Superior temporal gyrus (tissue), 1 donor: ENCODE data around the gene CNRIP1.
"Not testable (repeated sequence)": the region's sequence is repeated elsewhere in the genome, so short reads cannot be mapped to it uniquely, and the experiment has no call there.

Source experiments
- DNase-seq: peaks from one replicate; pipeline ENCODE4 v3.0.0-alpha.2; 2016; ENCODE audit errors: extremely low spot score

Gene CNRIP1

DNA sequence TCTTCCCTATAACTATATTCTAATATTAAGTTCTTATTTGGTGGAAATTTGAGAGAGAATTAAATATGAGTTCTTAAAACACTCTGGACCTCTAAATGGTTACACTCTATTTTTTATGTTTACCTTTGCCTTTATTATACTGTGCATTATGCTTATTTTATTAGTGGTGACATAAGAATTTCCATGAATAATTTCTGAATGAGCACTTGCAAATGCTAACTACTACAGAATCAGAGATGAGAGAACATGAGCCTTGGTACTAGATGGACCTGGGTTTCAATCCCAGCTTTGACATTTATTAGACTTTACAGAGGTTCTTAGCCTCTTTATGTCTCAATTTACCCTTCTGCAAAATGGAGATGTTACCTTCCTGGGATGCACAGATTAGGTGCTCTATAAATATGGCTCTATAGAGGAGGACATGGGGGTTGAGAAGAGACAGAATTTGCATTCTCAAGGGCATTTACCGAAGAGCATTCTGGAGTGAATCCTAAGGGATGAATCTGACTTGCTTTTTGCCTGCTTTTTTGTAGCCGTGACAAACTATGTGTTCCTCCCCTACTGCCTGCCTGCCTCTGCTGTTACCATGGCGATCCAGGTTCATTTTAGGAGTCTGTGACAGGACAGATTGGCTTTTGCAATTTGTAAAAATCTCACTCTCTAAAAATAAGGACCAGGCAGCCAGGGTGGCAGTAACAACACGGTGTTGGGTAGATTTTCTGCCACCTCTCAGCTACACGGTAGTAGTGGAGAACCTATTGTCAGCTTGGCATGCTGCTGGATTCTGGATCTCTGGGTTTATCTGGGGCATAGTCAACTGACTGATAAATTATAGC lies 20.7 kb upstream of the CNRIP1 start:
- DNase-seq: peak; percentile 45

DNA sequence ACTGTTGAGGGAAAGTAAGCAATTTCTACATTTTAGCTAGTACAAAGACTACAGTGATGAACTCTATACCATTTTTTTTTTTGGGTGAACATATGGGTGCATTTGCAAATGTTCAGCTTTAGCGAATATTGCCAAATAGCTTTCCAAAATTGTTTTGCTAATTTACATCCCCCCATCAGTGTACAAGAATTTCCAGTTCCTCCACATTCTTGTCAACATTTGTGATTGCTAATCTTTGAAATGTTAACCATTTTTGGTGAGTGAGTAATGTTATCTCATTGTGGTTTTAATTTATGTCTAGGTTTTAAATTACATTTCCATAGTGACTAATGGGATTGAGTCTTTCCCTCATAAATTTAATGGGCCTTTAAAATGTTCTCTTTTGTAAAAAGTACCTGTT lies 16.4 kb upstream of the CNRIP1 start:
- DNase-seq: no peak

DNA sequence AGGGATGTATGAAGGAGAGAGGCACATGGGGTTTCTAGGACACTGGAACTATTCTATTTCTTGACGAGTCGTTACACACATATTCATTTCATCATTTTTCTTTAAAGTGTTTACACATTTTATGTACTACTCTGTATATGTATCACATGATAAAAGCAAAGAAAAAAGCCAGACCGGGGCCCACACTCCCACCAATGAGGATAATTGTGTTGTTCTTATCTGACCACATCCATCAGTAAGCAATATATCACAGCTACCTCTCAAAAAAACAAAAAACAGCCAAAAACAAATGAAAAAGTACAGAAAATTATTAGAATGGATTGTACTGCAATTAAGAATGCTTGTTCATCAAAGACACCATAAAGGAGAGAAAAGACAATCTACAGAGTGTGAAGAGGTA lies 14.2 kb upstream of the CNRIP1 start:
- DNase-seq: no peak

DNA sequence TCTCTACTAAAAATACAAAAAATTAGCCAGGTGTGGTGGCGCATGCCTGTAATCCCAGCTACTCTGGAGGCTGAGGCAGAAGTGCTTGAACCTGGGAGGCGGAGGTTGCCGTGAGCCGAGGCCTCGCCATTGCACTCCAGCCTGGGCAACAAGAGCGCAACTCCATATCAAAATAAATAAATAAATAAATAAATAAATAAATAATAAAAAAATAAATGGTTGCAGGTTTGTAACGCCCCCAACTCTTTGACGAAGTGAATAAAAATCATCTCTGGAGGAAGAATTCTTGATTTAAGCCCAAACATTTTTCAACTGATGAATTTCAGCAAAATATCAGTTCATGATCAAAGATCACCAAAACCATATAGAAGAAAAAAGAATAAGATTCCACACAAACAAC lies 13.3 kb upstream of the CNRIP1 start:
- no peak for DNase-seq

DNA sequence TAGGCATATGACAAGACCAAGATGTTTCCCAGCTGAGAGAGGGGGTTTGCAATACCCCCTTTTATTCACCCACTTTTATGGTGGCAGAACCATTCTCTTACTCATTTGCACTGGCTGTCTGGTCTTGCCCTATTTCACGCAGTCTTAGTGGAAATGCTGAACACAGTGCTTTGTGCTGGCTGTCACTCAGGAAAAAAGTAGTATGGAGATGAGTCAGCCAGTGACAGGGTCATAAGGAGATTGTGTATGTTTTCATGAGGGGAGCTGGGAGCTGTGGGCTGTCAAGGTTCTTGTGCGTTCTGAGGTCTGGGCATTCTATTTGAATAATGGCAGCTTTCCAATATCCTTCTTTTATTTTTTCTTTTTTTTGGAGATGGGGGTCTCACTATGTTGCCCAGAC lies 10.9 kb upstream of the CNRIP1 start:
- DNase-seq: no peak

DNA sequence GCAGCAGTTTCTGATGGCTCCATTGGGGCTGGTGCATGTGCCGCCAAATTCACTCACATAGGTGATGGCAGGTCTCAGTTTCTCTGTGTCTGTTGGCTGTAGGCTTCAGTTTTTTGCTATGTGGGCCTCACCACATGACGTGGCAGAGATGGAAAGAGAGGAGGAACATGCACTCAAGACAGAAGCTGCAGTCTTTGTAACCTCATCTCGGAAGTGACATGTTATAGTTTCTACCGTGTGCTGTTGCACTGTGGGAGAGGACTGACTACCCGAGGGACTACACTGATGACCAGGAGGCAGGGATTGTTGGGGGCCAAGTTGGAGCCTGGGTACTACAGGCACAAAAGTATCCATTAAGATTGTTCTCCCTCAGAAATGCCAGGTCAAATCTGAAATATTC lies 9.2 kb upstream of the CNRIP1 start:
- no peak for DNase-seq

DNA sequence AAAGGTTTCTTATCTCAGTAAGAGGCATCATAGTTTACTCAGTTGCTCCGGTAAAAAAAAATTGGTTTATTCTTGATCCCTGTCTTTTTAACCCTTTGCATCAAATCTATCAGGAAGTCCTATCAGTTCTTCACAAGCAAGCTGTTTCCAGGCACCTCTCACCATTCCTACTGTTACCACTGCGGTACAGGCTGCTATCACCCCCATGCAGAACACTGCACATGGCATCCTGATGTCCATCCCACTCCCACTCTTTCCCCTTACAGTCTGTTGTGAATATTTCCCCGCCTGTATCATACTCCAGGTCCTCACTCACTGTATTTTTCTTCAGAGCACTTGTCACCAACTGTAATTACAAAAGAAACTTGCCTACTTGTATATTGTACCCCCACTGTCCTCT lies 5.3 kb upstream of the CNRIP1 start:
- no peak for DNase-seq

DNA sequence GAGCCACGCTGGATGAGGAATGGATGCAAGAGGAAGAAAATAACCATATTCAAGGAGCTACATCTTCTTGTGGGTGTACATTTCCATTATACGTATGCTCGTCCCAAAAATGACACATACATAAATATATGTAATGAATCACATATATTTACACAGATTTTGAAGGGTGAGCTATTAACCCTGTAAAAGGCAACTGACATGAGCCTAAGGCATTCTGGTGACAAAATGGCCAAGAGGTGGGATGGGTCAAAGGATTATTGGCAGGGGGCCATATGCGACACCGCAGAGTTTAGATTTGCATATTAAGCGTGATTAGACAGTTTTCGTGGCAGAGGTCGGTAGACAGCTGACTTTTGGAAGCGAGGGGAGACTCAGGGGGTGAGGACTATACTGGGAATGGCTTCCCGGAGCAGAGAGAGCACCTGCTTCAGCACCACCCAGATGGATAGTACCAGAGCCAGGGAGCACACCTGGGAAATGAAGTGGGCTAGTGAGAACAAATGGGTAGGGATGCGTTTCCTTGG lies 431 bp upstream of the CNRIP1 start:
- no peak for DNase-seq

DNA sequence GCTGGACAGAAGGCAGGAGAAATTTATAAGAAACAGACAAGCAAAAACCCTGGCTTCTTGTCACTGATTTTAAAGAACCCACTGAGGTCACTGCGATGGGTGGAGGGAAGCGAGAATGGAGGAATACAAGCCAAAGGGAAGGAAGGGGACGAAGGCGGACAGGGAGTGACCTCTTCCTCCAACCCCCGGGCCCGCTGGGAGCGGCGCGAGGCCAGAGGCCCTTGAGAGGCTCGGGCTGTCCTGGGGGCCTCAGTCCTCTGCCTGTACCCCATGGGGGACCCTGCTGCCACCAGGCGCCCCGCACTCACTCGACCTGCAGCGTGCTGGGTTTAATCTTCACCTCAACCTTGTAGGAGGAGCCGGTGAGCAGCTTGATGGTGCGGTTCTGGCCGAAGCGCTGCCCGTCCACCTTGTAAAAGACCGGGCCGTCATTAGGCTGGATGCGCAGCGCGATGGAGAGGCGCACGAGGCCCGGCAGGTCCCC lies 793 bp downstream of the CNRIP1 start:
- peak; percentile 40 for DNase-seq

DNA sequence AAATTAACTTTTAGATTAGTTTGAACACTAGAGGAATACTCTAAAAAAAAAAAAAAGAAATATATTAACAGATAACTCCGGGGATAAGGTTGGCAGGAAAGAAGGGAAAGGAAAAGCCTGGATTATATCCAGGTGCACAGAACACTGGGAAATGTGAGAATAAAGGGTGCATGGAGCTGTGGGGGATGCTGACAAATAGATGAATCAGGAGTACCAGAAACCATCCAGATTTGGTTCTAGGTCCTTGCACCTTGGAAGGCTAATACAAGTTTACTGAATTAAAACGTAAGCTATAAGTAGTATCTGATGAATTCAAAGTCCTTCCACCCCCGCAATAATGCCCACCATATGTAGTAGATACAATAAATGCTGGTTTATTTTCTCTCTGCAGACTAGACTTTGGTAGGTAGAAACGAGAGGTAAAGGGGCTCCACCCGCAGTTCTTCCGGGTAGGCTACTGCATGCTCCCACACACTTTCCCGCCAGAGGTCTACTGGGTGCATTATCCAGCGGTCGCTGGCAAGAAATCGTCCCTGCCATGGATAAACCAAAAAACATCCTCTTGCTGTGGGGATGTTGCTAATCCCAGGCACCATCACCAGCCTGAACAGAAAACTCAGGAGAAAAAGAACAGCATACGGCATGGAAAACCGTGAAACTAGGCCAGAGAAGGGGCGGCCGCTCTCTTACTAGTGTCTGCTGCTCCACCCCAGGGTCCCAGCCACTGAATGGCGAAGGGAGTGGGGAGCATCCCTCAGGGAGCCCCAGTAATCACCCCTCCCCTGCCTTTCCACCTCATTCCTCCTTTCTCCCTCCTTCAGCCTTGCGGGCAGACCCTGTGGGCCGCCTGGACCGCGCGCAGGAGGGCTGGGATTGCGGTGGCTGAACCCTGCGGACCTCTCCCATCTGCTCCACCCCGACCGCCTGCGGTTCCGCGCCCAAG lies 1.5 kb downstream of the CNRIP1 start:
- DNase-seq: peak; percentile 45

DNA sequence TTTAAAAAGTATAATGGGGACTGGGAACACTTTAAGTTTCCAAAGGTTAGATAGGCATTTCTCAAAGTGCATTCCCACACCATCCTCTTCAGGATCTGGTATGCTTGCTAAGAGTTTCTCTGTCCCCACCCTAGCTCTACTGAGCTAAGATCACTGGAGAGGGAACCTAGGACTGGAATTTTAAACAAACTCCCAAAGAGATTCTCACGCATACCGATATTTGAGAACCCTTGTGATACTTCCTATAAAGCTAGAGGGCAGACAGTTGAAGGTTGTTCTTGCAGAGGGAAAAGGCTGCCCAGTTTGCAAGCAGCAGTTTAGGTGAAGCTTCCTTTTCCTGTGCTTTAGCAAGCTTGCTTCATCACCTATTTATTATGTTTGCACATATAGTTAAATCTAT lies 3.6 kb downstream of the CNRIP1 start:
- DNase-seq: no peak

DNA sequence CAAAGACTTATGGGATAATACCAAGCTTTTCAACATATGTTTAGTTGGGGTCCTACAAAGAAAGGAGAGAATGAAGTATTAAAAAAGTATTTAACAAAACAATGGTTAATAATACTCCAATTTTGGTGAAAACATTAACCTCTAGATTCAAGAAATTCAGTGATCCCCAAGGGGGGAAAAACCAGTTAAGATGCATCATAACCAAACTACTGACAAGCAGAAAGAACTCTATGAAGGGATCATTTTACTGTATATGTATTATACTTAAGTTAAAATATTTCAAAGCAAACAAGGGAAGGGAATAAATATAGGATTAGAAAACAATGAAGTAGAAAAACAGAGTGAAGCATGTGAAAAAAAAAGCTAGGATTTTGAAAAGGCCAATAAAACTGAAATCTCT lies 8.7 kb downstream of the CNRIP1 start:
- DNase-seq: no peak

DNA sequence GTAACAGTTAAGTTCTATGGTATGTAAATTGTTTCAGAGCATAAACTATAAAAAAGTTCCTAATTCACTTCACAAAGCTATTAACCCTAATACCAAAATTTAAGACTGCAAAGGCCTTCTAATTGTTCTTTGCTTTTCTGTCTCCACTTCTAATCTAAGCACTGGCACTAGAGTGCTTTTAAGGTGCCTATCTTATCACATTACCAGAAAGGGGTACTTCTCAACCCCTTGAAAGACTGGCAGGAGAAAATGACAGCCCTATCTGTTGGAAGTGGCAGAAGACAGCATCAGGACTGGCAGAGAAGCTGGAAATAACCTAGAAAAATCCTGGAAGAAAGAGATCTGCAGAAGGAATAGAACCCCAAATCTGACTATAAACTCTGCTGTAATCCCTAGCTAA lies 10.3 kb downstream of the CNRIP1 start:
- no peak for DNase-seq

DNA sequence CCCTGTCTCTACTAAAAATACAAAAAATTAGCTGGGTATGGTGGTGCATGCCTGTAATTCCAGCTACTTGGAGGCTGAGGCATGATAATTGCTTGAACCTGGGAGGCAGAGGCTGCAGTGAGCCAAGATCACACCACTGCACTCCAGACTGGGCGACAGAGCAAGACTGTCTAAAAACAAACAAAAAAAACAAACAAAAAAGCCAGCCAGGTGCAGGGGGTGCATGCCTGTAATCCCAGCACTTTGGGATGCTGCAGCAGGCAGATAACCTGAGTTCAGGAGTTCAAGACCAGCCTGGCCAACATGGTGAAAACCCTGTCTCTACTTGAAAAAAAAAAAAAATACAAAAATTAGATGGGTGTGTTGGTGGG lies 15.9 kb downstream of the CNRIP1 start:
- not testable (repeated sequence) for DNase-seq

DNA sequence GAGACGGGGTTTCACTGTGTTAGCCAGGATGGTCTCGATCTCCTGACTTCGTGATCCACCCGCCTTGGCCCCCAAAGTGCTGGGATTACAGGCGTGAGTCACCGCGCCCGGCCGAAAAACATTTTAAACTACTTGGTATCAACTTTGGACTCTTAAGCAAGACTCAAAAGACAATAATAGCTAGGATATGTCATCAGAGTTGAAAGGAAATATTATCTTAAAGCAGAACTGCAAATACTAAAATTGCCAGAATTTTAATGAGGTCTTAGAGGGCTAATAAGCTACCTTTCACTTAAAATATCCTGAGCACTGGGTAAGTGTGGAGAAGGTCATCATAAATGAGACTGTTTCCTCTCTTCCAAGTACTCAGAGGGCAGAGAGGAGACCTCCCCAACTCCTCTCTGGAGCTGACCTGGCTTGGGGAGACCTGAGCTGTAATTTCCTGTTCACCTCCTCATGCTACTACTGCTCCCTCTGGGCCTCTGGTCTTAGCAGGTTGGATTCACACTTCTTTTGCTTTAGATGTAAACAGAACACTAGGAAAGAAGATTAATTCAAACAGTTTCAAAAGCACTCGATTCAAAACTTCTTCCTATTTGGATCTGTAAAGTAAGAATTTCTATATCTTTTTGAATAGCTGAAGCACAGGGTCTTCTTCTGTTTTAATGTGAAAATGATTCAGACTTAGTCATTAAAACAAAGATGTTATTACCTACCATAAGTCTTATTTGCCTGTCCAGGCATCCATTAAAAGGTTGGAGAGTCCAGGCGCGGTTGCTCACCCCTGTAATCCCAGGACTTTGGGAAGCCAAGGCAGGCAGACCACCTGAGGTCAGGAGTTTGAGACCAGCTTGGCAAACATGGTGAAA lies 16.5 kb downstream of the CNRIP1 start:
- no peak for DNase-seq

DNA sequence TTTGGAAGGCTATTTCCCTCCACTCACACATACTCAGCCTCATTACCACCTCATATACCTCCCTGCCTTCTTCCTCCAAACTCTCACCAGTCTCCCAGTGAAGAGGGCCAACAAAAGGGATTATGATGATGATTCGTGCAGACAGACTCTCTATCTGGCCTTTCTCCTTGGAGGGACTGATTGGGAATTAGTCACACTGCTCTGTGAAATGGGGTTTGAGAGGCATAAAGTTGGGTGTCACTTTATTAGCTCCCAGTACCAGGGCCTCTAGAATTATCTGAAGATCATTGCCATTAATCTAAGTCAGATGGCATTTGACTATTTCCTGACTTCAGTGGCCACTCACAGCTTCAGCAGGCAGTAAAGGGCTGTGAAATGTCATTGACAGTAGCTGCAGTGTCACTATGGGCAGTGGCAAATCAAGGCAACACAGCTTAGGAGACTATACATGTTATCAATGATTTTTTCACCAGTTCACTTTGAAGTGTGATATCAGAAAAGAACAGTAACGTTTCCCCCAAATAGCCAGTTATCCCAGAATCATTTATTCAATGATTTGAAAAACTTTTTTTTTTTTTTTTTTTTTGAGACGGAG lies 17.4 kb downstream of the CNRIP1 start:
- DNase-seq: no peak

DNA sequence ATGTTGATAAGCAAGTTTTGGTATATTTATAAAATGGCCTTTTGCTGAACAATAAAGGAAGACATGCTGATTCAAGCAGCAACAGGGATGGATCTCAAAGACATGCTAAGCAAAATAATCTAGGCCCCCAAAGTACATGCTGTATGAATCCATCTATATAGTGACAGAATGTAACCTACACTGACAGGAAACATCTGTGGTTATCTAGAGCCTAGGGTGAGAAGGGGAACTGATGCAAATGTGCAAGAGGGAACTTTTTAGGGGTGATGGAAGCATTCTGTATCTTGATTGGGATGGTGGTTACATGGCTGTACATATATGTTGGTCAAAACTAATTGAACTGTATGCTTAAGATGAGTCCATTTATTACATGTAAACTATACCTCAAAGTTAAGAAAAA lies 24.2 kb downstream of the CNRIP1 start:
- no peak for DNase-seq

DNA sequence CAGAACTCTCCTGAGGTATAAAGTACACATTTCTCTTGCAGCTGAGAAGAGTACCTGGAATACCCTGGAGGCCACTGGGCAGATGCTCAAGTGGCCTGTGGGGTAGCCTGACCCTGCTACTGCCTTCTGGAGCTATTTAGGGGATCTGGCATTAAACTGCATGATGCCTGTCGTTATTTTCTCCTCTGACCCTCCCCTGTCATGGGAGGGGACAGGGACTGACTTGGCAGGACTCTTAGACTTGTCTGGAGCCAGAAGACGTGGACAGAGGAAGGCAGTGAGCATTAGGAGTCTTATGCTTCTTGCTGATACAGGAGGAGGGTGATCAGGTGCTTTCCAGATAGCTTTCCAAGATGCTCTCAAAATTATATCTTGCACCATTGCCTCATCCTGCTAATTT lies 24.8 kb downstream of the CNRIP1 start:
- no peak for DNase-seq

DNA sequence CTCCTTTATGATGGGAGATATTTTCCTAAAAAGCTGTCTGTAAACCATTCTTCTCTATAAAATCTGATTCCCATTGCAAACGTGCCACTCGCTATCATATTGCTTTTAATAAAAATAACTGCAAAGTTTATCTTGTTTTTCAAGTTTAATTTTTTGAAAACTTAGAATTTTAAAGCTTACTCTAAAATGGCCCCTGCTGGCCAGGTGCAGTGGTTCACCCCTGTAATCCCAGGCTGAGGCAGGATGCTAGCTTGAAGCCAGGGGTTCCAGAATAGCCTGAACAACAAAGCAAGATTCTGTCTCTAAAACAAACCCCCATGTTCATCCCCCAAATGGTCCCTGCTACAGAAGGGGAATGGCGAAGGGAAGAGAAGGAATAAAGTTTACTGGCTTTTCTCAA lies 25.6 kb downstream of the CNRIP1 start:
- DNase-seq: no peak

DNA sequence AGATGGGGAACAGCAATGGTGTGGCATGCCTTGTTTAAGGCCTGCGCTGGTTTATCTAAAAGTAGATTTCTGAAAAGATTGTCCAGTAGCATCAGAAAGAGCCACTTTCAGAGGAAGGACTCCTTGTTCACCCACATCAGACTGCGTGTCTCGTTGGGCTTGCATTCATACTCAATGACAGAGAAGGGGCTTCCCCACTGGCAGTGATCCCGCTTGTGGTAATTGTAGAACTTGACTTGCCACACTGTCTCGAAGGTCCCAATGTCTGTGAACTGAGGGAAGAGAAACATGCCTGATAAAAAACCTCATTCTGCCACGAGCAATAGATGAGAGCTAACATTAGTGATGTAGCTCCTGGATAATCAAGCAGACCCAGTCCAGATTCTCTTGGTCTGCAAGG lies 26.0 kb downstream of the CNRIP1 start:
- DNase-seq: no peak

DNA sequence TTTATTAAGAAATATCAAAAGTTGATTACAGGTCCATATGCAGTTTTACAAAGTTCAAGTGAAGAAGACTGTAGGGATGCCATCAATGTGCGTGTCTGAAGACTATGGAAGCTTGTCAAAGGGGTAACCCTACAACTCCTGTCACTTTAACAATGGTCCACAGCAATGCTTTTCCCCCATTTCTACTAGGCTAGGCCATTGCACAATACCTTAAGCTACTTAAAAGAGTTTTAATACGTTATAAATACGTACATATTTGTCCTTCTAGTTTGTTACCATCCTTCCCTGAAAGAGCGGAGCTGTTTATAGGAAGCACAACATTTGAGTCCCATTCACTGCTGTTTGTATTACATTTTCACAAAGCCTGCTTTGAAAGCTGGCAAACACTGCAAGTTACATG lies 26.7 kb downstream of the CNRIP1 start:
- no peak for DNase-seq
